Measurements from ENCODE around the gene DNAJC13.

DNAJC13 gene

GRCh38 chr3:132406587-132406986 is 10.7 kb upstream of the DNAJC13 start:
- DNase-seq (ENCODE audit: low spot score) = no peak

GRCh38 chr3:132407025-132407424 is 10.3 kb upstream of the DNAJC13 start:
- no peak for DNase-seq (ENCODE audit: low spot score)

GRCh38 chr3:132414841-132415240 is 2.5 kb upstream of the DNAJC13 start:
- no peak for DNase-seq (ENCODE audit: low spot score)

GRCh38 chr3:132416161-132416560 is 1.1 kb upstream of the DNAJC13 start:
- DNase-seq (ENCODE audit: low spot score) = no peak

GRCh38 chr3:132417695-132418411 is 551 bp downstream of the DNAJC13 start:
- DNase-seq (ENCODE audit: low spot score) = peak; percentile 66

GRCh38 chr3:132418916-132419315 is 1.6 kb downstream of the DNAJC13 start:
- DNase-seq (ENCODE audit: low spot score) = peak; percentile 13

- peak; percentile 40 for DNase-seq (ENCODE audit: low spot score)
Observed at GRCh38 chr3:132421832-132422231, 4.5 kb downstream of the DNAJC13 start.

- DNase-seq (ENCODE audit: low spot score) = no peak
Observed at GRCh38 chr3:132422531-132422930, 5.2 kb downstream of the DNAJC13 start.

GRCh38 chr3:132432639-132433038 is 15.3 kb downstream of the DNAJC13 start:
- peak; percentile 62 for DNase-seq (ENCODE audit: low spot score)

GRCh38 chr3:132433121-132433520 is 15.8 kb downstream of the DNAJC13 start:
- no peak for DNase-seq (ENCODE audit: low spot score)

- DNase-seq (ENCODE audit: low spot score) = no peak
Observed at GRCh38 chr3:132435224-132435910, 18.1 kb downstream of the DNAJC13 start.

GRCh38 chr3:132435911-132436425 is 18.7 kb downstream of the DNAJC13 start:
- DNase-seq (ENCODE audit: low spot score) = no peak

GRCh38 chr3:132443421-132443820 is 26.1 kb downstream of the DNAJC13 start:
- DNase-seq (ENCODE audit: low spot score) = no peak

GRCh38 chr3:132444383-132444782 is 27.1 kb downstream of the DNAJC13 start:
- DNase-seq (ENCODE audit: low spot score) = peak; percentile 13

GRCh38 chr3:132445817-132446216 is 28.5 kb downstream of the DNAJC13 start:
- DNase-seq (ENCODE audit: low spot score) = peak; percentile 41

GRCh38 chr3:132448216-132448961 is 31.1 kb downstream of the DNAJC13 start:
- peak; percentile 32 for DNase-seq (ENCODE audit: low spot score)

GRCh38 chr3:132456136-132456535 is 38.8 kb downstream of the DNAJC13 start:
- no peak for DNase-seq (ENCODE audit: low spot score)

GRCh38 chr3:132456571-132456970 is 39.3 kb downstream of the DNAJC13 start:
- no peak for DNase-seq (ENCODE audit: low spot score)

GRCh38 chr3:132457286-132457685 is 40.0 kb downstream of the DNAJC13 start:
- no peak for DNase-seq (ENCODE audit: low spot score)

GRCh38 chr3:132459551-132459950 is 42.2 kb downstream of the DNAJC13 start:
- no peak for DNase-seq (ENCODE audit: low spot score)

- no peak for DNase-seq (ENCODE audit: low spot score)
Observed at GRCh38 chr3:132461544-132461943, 44.2 kb downstream of the DNAJC13 start.

GRCh38 chr3:132464066-132464465 is 46.8 kb downstream of the DNAJC13 start:
- DNase-seq (ENCODE audit: low spot score) = peak; percentile 20

- DNase-seq (ENCODE audit: low spot score) = no peak
Observed at GRCh38 chr3:132469326-132469725, 52.0 kb downstream of the DNAJC13 start.

All from GM03348 (cell line).